ENCODE measurements around the gene PCDH9.

DNA sequence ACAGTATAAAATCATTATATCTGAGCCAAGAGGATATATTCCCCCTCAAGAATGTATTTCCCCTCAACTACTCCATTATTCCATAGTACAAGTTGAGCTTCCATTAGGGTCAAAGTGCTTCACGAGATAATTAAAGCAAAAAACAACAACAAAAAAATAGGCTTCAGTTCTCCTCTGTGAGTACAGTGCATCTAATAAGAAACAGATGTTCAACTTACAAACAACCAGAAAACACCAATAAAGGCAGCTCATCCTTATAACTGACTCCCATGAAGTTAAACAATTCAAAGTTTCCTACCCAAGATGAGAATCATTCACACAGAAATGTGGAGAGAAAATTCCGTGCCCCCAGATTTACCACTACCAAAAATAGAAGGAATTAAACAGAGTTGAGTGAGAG, 854.4 kb downstream of the PCDH9 start:
- TF ChIP-seq, protein P1, sequence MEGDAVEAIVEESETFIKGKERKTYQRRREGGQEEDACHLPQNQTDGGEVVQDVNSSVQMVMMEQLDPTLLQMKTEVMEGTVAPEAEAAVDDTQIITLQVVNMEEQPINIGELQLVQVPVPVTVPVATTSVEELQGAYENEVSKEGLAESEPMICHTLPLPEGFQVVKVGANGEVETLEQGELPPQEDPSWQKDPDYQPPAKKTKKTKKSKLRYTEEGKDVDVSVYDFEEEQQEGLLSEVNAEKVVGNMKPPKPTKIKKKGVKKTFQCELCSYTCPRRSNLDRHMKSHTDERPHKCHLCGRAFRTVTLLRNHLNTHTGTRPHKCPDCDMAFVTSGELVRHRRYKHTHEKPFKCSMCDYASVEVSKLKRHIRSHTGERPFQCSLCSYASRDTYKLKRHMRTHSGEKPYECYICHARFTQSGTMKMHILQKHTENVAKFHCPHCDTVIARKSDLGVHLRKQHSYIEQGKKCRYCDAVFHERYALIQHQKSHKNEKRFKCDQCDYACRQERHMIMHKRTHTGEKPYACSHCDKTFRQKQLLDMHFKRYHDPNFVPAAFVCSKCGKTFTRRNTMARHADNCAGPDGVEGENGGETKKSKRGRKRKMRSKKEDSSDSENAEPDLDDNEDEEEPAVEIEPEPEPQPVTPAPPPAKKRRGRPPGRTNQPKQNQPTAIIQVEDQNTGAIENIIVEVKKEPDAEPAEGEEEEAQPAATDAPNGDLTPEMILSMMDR (IDR thresholded peaks at IDR 0.05; ENCODE audit: low read depth, low read length): no peak
- TF ChIP-seq EZH2phosphoT487 (IDR thresholded peaks at IDR 0.05; ENCODE audit: low read depth): no peak

All from OCI-LY3 (cell line).